Body of pancreas (tissue), 4 donors: ENCODE measurements around the gene MRPS24.
"Not testable (repeated sequence)": the region's sequence is repeated elsewhere in the genome, so short reads cannot be mapped to it uniquely, and the experiment has no call there.

Experiments used
- POLR2A ChIP-seq, 3 donors: fragments of 450-650 bp; IDR thresholded peaks; one replicate each; pipeline ENCODE4 v1.6.1; 2016; ENCODE audit warnings: antibody characterized with exemption in 3 of 3, mild to moderate bottlenecking in 2 of 3
- TF ChIP-seq, protein P1 (sequence below), 7 experiments: fragments of 450-650 bp in 4 of 7; fragments of 200-600 bp in 3 of 7; sonication (generic) in 3 of 7; IDR thresholded peaks; one replicate each; pipeline ENCODE4 v1.5.1; 2016 to 2019; ENCODE audit warnings: antibody characterized with exemption in 7 of 7

GRCh38 chr7:43824513-43824912 lies 44.8 kb downstream of the MRPS24 start:
- TF ChIP-seq, protein P1, sequence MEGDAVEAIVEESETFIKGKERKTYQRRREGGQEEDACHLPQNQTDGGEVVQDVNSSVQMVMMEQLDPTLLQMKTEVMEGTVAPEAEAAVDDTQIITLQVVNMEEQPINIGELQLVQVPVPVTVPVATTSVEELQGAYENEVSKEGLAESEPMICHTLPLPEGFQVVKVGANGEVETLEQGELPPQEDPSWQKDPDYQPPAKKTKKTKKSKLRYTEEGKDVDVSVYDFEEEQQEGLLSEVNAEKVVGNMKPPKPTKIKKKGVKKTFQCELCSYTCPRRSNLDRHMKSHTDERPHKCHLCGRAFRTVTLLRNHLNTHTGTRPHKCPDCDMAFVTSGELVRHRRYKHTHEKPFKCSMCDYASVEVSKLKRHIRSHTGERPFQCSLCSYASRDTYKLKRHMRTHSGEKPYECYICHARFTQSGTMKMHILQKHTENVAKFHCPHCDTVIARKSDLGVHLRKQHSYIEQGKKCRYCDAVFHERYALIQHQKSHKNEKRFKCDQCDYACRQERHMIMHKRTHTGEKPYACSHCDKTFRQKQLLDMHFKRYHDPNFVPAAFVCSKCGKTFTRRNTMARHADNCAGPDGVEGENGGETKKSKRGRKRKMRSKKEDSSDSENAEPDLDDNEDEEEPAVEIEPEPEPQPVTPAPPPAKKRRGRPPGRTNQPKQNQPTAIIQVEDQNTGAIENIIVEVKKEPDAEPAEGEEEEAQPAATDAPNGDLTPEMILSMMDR (IDR thresholded peaks at IDR 0.05), result not testable (repeated sequence)
- not testable (repeated sequence) for TF ChIP-seq POLR2A (IDR thresholded peaks at IDR 0.05)
